Keratinocyte (primary cell): ENCODE measurements around the gene PCSK2. TPM values are rescaled to one million over a fixed set of nuclear protein-coding genes. Genes with fewer than 3 reads are reported as not detected.

ENCODE experiments used
- DNase-seq: peaks from one replicate; pipeline ENCODE4 v3.0.0-alpha.2; 2011; ENCODE audit warnings: low read depth, missing footprints, low spot score
- FAIRE-seq: peaks from 2 replicates; lab custom pipeline; 2011; peaks lifted over from hg19 to GRCh38; lab: Jason Lieb, UNC
- H2AFZ ChIP-seq: 2 replicates; pipeline ENCODE4 v1.6.0; 2012; ENCODE audit warnings: low read length, control low read depth, inconsistent platforms; ENCODE audit not compliant: control insufficient read depth
- H3K27ac ChIP-seq: 2 replicates; pipeline ENCODE4 v1.5.1; 2011; ENCODE audit warnings: low read length; ENCODE audit not compliant: control insufficient read depth, insufficient read depth
- H3K27me3 ChIP-seq: 3 replicates; pipeline ENCODE4 v1.6.0; 2011; ENCODE audit warnings: low read length; ENCODE audit not compliant: control insufficient read depth, insufficient read depth; ENCODE audit errors: extremely low read depth
- H3K36me3 ChIP-seq, 2 experiments: 2 replicates in 1 of 2; 3 replicates in 1 of 2; pipeline ENCODE4 v1.5.1; 2011; ENCODE audit warnings: low read length in 2 of 2, mild to moderate bottlenecking in 1 of 2; ENCODE audit not compliant: control insufficient read depth in 2 of 2, insufficient read depth in 2 of 2; ENCODE audit errors: extremely low read depth in 1 of 2
- H3K4me1 ChIP-seq: 3 replicates; pipeline ENCODE4 v1.5.1; 2011; ENCODE audit warnings: low read length; ENCODE audit not compliant: control insufficient read depth, insufficient read depth; ENCODE audit errors: extremely low read depth
- H3K4me2 ChIP-seq: 3 replicates; pipeline ENCODE4 v1.6.0; 2011; ENCODE audit warnings: low read depth, low read length; ENCODE audit not compliant: control insufficient read depth, insufficient read depth; ENCODE audit errors: extremely low read depth
- H3K4me3 ChIP-seq, 3 experiments: fragments of 200-600 bp in 1 of 3; sonication (generic) in 1 of 3; 2 replicates in 2 of 3; 3 replicates in 1 of 3; pipeline ENCODE4 v1.5.1; 2011 to 2016; ENCODE audit warnings: low read length in 3 of 3, mild to moderate bottlenecking in 3 of 3, control low read depth in 2 of 3, inconsistent platforms in 1 of 3, low read depth in 1 of 3, mixed read lengths in 1 of 3, mixed run types in 1 of 3, moderate library complexity in 1 of 3; ENCODE audit not compliant: control insufficient read depth in 2 of 3, insufficient read depth in 2 of 3; ENCODE audit errors: extremely low read depth in 1 of 3
- H3K79me2 ChIP-seq: 2 replicates; pipeline ENCODE4 v1.6.0; 2012; ENCODE audit warnings: low read length; ENCODE audit not compliant: control insufficient read depth, insufficient read depth
- H3K9ac ChIP-seq: 3 replicates; pipeline ENCODE4 v1.6.0; 2011; ENCODE audit warnings: low read length; ENCODE audit not compliant: control insufficient read depth, insufficient read depth; ENCODE audit errors: extremely low read depth
- H3K9me1 ChIP-seq: 3 replicates; pipeline ENCODE4 v1.6.0; 2011; ENCODE audit warnings: low read length; ENCODE audit not compliant: control insufficient read depth, insufficient read depth; ENCODE audit errors: extremely low read depth
- H3K9me3 ChIP-seq: 2 replicates; pipeline ENCODE4 v1.5.1; 2012; ENCODE audit warnings: low read depth, low read length; ENCODE audit not compliant: control insufficient read depth
- H4K20me1 ChIP-seq: 3 replicates; pipeline ENCODE4 v1.6.0; 2011; ENCODE audit warnings: low read length; ENCODE audit not compliant: control insufficient read depth, insufficient read depth; ENCODE audit errors: extremely low read depth
- CTCF ChIP-seq, 3 experiments: IDR thresholded peaks in 1 of 3; conservative IDR thresholded peaks in 1 of 3; optimal IDR thresholded peaks in 1 of 3; 2 replicates in 2 of 3; 3 replicates in 1 of 3; pipeline versions ENCODE3 to v1.5.1; 2011; ENCODE audit warnings: low read length in 3 of 3, mild to moderate bottlenecking in 3 of 3, moderate library complexity in 2 of 3, control low read depth in 1 of 3, inconsistent platforms in 1 of 3; ENCODE audit not compliant: insufficient read depth in 2 of 3; ENCODE audit errors: extremely low read depth in 1 of 3
- EZH2 ChIP-seq: IDR thresholded peaks from one replicate; pipeline ENCODE4 v1.6.1; 2012; ENCODE audit warnings: inconsistent platforms, mild to moderate bottlenecking, low read length, moderate library complexity
- dilution Hi-C: fragments of 300-500 bp; cut with MboI; formaldehyde crosslinking; loops from one replicate; pipeline ENCODE4 v1.7.0; 2020; ENCODE audit warnings: low sequenced_read_pairs; ENCODE audit not compliant: extremely low pct_ligation_motif_present
- polyA plus RNA-seq, 5 experiments: library from polyadenylated mRNA; depleted of rRNA in 3 of 5; stranded (reverse) in 3 of 5; stranded (forward) in 1 of 5; unstranded in 1 of 5; fragments of >200 nt; gene quantifications; 1 replicate in 1 of 5; 2 replicates in 3 of 5; 3 replicates in 1 of 5; pipeline versions ENCODE4 v1.2.1 to v1.2.3, GENCODE V29; 2011 to 2012; ENCODE audit warnings: missing spikeins in 2 of 5, low read depth in 1 of 5, low replicate concordance in 1 of 5

PCSK2 gene
- polyA plus RNA-seq, 1 donor (not counting 4 experiments of a cell fraction or from before 2014, with no cell fraction given): not detected

DNA sequence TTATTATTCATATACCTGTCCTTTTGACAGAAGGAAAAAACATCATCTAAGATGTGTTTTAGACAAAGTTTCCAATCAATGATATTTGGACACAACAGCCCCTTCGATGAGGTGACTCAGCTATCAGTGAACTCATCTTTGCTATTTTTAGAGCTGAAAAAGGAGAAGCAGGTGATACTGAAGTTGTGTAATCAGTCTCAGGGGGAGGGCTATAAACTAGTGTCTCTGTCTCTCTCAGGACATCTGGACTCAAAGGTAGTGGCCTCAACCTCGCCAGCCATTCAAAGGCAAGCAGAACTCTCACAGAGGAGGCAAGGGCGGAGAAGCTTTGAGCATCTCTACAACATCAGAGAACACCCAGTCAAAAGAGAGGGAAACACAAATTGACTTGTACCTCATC, 168.9 kb downstream of the PCSK2 start:
- TF ChIP-seq EZH2: no peak
- no peak for TF ChIP-seq CTCF (optimal IDR thresholded peaks at IDR 0.05 in 1 of 3, IDR thresholded peaks at IDR 0.05 in 1 of 3, conservative IDR thresholded peaks at IDR 0.05 in 1 of 3; ENCODE audit: extremely low read depth in 1 of 3, insufficient read depth in 2 of 3, low read length in 3 of 3)
- H3K27me3 ChIP-seq: no peaks in the 10 kb centered on the region
- H3K79me2 ChIP-seq: no peaks in the 10 kb centered on the region
- H3K4me1 ChIP-seq: no peaks in the 10 kb centered on the region
- DNase-seq (no peak), FAIRE-seq (no peak)
- H3K9me1 ChIP-seq: no peaks in the 10 kb centered on the region
- H3K9ac ChIP-seq: no peak overlapping the region
- H3K9me3 ChIP-seq: no peaks in the 10 kb centered on the region
- dilution Hi-C loops: no loop called here
- H3K4me3 ChIP-seq: no peak overlapping the region
- H3K36me3 ChIP-seq: no peaks in the 10 kb centered on the region
- no peak overlapping the region for H3K27ac ChIP-seq
- H2AFZ ChIP-seq: no peak overlapping the region
- no peak overlapping the region for H3K4me2 ChIP-seq
- H4K20me1 ChIP-seq: no peaks in the 10 kb centered on the region

DNA sequence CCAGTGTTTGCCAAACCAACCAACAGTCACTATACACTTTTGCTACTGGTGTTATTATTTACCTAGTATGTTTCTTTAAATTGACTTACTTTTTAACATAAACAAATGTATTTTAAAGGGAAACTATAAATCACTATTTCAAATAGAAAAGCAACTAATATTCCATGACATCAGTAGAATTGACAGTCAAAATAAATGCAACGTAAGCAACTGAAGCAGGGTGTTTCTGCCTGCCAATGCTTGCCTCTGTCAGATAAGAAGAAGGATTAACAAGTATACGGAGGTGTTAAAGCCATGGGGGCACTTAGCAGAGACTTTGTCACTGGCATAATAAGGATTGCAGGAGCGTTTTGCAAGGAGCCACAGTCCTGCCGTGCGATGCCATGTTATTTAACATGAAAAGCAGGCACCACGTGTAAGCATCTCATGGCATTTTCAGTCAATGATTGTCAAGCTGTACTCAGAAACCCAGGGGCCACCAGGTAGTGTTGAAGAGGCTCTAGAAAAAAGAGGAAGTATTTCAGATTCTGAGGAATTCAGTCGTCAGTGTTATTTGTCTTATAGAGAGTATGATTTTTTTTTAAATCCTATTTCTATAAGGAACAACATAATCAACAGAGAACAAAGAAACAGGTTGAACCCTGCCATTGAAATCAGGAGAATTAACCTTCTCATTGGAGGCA, 172.6 kb downstream of the PCSK2 start:
- H3K36me3 ChIP-seq: no peaks in the 10 kb centered on the region

GRCh38 chr20:17403461-17403860, 176.6 kb downstream of the PCSK2 start:
- Histone ChIP-seq H3K9me3 (no peaks in the 10 kb centered on the region), H2AFZ (no peak overlapping the region), H3K4me3 (no peak overlapping the region), H4K20me1 (no peaks in the 10 kb centered on the region), H3K27me3 (no peaks in the 10 kb centered on the region), H3K36me3 (no peaks in the 10 kb centered on the region), H3K27ac (no peak overlapping the region), H3K79me2 (no peaks in the 10 kb centered on the region), H3K4me1 (no peaks in the 10 kb centered on the region), H3K9ac (no peak overlapping the region), H3K4me2 (no peak overlapping the region), H3K9me1 (no peaks in the 10 kb centered on the region)
- no peak for FAIRE-seq
- DNase-seq: no peak
- dilution Hi-C loops: no loop called here
- no peak for TF ChIP-seq EZH2

More for the DNA sequence above, 172.6 kb downstream of the PCSK2 start:
- no peak for TF ChIP-seq EZH2
- H3K79me2 ChIP-seq: no peaks in the 10 kb centered on the region
- dilution Hi-C loops: no loop called here
- no peak overlapping the region for H3K4me2 ChIP-seq
- no peak overlapping the region for H3K9ac ChIP-seq
- H4K20me1 ChIP-seq: no peaks in the 10 kb centered on the region
- H3K27me3 ChIP-seq: no peaks in the 10 kb centered on the region
- FAIRE-seq: no peak
- H3K9me1 ChIP-seq: no peaks in the 10 kb centered on the region
- H2AFZ ChIP-seq: no peak overlapping the region
- no peaks in the 10 kb centered on the region for H3K4me1 ChIP-seq
- DNase-seq: no peak
- no peaks in the 10 kb centered on the region for H3K9me3 ChIP-seq
- no peak overlapping the region for H3K4me3 ChIP-seq
- H3K27ac ChIP-seq: no peak overlapping the region
